ENCODE data around the gene CRIM1.

The CRIM1 gene

DNA sequence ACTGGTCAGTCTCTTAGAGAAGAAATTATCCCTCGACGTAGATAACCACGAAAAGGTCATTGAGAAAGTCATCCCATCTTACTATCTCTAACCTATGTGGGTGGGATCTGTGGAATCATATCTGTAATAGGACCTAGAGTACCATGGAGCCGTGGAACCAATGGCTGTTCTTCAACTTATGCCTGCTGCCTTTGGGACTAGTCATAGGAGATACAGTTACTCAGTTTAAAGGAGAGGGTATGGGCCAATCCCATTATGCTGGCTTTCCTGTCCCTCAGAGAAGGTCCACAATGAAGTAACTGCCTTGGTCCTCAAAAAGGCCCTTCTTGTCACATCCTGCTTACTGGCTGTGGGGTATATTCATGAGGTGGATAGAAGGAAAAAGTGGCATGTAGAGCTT, 164.9 kb downstream of the CRIM1 start:
- no peak for DNase-seq (ENCODE audit: low read depth)

DNA sequence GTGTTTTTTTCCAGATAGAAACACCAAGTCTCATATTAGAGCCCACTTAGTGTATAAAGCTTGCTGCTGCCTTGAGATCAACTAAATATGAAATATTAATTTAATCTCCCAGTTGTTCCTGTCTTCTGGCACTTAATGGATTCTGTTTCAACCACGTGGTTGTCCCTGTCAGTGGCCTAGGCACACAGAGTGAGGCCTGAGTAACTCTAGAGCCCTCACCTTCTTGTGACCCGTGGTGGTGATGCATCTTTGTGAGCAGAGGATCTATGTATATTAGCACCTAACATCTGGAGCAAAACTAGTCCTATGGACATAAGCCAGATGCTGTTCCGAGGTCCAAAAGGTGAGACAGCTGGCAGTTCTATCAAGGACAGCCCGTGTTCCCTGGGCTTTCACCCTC, 167.6 kb downstream of the CRIM1 start:
- no peak for DNase-seq (ENCODE audit: low read depth)

DNA sequence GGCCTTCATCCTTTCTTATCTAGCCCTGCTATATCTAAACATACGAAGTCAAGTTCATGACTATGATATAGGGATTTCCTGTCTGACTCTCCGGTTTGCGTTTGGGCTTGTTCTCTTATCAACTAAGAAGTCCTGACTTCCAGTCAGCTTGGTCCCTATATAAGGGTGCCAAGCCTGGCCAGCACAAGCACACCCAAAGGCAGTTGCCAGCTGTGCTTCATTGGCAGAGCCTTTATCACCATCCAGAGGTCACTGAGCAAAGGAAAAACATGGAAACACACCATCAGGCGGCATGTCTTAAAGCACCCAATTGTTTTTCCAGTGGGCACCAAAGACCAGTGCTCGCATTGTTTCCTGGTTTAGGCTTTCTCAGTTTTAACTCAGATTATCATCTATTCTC, 169.7 kb downstream of the CRIM1 start:
- no peak for DNase-seq (ENCODE audit: low read depth)

DNA sequence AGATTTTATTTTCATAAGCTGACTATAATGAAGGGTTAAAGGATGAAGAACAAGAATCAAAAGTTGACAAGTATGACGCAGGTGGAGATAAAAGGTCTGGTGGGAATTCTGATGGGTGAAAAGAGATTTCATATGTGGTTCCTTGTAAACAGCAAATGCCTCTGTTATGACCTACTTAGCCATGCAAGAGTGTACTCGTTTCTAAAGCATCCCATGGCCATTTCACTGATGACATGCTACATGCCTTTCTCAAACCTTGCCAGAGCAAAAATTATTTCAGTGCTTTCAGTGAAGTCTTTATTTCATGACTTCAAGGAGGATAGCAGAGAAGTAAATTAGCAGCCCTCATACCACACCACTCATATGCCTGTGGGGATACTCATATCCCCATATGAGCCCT, 170.6 kb downstream of the CRIM1 start:
- no peak for DNase-seq (ENCODE audit: low read depth)

DNA sequence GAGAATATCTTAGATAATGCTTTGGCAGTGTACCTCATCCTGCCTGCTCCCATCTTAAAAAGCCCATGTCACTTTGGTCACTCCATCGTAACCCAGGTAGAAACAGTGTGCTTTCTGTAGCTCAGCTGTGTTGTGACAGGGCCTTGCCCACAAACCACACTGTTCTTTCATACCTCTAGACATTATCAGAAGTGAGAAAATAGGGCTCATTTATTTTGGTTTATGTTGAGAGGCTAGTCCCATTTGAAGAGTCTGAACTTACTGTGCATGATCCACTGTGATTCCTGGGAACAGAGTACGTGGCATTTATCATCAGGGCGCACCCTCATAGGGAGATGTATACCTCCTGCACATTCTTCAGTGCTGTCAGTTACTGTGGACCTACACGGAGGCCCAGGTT, 172.7 kb downstream of the CRIM1 start:
- DNase-seq (ENCODE audit: low read depth), result no peak

DNA sequence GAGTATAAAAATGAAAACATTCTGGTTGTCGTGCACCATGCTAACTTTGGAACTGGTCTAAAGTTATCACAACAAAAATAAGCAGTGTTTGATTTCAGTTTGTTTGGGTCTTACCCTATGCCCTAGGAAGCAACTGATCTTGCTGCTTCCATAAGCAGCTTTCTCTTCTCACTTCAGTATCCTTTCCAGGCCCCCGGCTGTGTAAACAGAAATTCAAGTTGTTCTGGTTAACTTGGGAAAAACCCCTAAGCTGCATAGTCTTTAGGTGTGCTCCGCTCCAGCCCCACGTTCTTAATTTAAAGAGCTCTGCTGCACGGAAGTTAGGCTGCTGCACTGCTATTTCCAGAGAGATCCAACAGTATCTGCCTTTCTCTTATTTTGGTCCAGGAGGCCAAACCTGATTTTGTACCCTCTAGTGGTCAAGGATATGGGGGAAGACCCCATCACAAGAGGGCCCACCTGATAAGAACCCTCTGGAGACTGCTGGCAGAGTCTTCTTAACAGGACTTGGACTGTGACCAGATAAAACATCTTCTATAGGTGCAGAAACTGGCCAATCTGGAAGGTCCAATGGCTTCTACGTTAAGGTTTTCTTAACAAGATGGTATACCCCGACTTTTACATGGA, 173.3 kb downstream of the CRIM1 start:
- no peak for DNase-seq (ENCODE audit: low read depth)

DNA sequence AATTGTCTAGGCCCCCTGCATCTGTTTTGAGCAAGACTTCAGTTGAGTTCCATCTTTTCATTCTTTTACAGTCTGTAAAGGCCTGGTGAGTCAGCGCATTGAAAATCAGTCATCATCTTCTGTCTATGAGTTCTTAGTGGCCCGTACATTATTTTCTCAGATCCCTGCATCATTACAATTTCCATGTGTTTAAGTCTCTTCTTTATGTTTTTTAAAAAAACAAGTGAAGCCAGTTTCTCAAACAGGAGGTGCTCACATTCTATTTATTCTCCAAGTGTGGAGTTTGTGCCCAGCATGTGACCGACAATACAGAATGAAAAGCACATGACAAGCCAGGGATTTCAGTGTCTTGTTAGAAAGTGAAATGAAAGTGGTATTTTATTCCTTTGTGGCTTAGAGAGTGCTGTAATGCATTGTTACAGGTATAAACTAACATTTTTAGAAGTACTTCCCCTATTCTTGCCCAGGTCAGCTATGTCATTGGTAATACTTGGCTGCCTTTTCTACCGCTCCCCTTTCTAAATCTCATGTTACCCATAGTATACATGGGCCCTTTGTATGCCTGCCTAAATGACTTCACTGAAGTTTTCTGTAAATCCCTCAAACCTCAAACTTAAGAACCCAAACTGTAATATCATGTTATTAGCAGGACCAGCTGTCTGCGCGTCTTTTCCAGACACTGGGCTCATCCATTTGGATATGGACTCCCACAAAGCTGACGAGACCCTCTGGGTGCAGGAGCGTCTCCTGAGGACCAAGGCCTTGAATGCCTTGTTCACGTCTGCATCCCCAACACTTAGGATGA, 174.8 kb downstream of the CRIM1 start:
- no peak for DNase-seq (ENCODE audit: low read depth)

DNA sequence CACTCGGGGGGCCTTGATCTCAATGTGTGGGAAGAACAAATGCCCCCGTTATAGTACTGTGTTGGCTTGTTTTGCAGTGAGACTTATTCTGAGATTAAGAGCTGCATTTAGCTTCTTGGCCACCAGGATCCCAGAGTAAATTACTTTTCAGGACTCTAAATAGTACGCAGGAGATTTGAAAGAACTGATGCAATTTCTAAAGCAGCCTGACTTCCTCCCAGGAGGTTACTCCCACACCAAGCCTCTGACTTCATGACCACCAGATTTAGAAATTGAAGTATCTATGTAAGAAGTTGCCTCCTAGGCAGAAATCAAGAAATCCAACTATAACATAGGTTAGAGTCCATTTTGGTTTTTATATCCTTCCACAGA, 175.4 kb downstream of the CRIM1 start:
- no peak for DNase-seq (ENCODE audit: low read depth)

DNA sequence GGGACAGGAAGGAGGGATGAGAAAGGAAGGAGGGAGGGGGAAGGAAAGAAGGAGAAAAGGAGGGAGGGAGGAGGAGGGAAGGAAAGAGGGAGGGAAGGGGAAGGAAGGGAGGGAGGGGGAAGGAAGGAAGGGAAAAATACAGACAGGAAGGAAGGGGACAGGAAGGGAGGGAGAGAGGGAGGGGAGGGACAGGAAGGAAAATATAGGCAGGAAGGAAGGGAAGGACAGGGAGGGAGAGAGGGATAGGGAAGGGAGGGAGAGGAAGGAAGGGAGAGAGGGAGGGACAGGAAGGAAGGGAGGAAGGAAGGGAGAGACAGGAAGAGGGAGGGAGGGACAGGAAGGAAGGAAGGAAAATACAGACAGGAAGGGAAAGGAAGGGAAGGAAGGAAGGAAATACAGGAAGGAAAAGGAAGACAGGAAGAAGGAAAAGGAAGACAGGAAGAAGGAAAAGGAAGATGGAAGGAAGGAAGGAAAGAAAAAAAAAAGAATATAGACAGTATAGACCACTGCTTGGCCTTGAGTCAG, 178.8 kb downstream of the CRIM1 start:
- no peak for DNase-seq (ENCODE audit: low read depth)

DNA sequence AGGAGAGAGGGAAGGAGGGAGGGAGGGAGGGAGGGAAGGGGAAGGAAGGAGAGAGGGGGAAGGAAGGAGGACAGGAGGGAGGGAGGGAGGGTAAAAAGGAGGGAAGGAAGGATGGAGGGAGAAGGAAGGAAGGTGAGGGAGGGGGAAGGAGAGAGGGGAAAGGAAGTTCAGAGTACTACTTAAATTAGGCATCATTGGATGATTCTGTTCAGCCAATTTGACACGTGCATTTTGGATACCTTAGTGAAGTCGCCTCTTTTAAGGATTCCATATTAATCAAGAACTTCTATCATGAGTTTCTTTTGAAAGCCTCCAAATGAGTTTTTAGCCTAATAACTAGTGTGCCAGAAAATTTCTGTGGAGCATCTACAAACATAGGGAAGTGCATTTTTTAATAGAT, 179.5 kb downstream of the CRIM1 start:
- no peak for DNase-seq (ENCODE audit: low read depth)

DNA sequence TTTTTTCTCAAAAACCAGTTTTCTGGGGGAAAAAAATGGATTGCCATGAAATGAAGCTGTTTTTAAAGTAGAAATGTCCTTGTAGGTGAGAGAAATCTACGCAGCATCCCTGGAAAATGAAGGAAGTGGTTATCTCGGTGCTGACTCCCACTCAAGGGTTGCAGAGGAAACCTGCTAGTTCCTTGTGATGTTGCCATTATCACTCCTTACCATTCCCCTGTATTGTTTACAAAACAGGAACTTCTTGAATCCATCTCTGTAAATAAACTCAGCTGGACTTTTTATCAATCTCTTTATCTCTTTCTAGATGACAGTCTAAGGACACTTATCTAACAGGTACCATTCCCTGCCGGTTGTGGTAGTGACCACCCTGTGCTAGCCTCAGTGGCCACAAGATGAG, 181.2 kb downstream of the CRIM1 start:
- no peak for DNase-seq (ENCODE audit: low read depth)

DNA sequence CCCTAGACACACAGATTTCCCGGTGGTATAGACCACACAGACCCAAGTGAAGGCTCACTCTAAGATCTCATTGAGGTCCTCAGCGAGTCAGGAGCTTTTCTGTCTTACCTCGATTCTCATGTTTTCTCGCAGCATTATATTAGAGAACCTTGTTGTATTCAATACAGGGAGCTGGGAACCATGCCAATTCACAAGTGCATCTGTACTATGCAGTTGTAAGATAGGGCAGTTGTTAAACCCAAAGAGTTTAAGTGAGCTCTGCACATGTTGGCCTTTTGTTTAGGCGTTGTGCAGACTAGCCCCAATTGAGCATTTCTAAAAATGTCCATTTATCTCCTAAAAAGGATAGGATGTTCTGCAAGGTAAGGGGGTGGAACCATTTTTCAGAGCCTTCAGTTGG, 182.8 kb downstream of the CRIM1 start:
- DNase-seq (ENCODE audit: low read depth), result no peak

DNA sequence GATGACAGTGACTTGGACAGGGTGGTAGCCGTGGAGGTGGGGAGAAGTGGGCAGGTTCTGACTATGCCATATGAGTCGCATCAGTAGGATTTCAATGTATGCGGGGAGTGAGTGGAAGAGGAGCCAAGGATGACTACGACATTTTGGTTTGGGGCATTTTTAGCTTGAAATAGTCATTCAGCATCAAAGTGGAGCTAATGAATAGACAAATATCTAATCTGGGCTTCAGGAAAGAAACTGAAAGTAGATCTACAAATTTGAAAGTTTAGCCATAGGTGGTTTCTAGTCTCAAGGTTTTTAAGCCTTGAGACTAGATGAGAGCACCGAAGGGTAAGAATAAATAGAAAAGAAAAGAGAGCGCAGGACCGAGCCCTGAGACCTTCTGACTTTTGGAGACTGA, 184.1 kb downstream of the CRIM1 start:
- DNase-seq (ENCODE audit: low read depth), result no peak

DNA sequence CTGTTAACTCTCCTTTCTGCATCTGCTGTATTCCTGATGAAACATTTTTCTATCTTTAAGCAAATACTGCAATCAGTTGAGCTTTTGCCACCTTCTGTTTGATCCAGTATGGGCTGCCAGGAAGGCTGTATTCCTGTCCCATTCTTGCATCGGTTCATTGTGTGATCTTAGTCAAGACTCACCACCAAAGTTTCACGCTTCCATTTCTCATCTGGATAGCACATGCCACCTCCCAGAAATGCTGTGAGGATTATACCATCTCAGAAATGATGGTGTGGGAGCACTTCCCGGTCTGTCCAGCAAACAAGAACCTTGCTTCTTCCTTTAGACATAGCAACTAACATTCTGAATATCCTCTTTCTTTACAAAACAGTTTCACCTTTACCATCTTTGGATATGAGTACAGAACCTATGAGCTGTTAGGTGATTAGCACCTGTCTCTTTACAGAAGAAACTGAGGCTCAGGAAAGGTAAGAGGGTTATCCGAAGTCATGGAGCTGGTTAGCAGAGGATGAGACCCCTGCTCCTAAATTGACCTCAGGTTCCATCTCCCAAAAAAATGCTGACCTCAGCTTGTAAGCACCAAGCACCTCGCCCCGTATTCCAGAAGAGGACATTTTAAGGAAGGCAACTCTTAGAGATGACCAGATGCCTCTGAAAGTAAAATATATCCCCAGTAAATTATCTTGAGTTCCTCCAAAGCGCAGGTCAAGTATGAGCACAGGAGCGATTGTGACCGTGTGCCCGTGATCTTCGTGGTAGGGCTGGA, 185.6 kb downstream of the CRIM1 start:
- DNase-seq (ENCODE audit: low read depth), result no peak

DNA sequence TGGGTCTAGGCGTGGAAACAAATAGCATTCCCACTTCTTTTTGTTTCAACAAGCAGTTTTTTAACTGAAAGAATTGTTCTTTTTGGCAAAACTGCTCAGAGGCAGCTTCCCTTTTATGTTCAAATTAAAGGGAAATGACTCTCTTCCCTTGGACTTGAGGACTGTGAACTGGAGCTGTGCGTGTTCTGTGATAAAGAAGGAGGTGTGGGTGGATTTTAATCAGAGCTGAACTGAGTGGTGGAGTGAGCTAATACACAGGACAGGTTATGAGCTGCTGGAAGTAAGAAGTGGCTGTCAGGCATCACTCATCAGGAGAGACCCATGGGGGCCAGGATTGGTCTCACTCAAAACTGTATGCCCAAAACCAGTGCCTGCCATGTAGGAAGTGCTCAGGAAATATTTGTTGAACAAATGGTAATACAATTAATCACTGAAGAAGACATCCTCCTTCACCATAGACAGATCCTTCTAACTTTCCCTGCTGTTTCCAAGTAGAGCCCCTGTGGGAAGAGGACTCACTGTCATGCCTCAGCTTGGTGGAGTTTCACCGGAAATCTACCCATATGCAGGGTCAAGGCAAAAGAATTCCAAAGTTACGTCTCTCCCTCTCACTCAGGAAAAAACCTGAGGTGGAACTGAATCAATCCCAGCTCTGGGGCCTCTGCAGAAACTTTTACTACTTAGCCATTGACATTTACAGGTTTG, 186.5 kb downstream of the CRIM1 start:
- no peak for DNase-seq (ENCODE audit: low read depth)

DNA sequence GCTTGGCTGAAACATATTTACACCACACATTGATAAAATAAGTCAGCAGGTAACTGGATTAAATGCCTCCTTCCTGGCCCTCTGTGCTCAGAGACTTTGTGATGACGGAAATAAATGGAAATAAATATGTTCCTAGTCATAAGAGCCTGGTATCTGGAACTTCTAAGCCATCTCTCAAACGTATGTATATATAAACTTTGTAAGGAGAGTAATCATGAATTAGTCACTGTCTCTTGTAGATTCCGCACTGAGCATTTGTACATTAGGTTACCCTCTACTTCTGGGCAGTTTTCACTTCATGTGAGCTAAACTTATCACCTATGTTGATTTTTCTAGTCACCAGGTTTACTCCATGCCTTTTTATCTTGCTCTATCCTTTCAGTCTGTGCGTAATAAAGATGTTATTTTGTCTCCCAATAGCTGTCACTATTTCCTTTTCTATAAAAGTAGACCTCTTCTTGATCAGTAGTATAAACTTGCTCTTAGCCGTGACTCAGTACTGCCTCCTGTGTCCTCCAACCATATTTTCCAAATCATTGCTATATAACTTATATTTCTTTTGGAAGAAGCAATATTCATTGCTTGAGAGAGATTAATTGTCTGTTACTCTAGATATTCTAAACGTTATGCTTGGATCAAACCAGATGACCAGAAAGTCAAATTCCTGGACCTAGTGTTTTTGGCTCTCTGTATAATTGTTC, 189.2 kb downstream of the CRIM1 start:
- DNase-seq (ENCODE audit: low read depth), result no peak

DNA sequence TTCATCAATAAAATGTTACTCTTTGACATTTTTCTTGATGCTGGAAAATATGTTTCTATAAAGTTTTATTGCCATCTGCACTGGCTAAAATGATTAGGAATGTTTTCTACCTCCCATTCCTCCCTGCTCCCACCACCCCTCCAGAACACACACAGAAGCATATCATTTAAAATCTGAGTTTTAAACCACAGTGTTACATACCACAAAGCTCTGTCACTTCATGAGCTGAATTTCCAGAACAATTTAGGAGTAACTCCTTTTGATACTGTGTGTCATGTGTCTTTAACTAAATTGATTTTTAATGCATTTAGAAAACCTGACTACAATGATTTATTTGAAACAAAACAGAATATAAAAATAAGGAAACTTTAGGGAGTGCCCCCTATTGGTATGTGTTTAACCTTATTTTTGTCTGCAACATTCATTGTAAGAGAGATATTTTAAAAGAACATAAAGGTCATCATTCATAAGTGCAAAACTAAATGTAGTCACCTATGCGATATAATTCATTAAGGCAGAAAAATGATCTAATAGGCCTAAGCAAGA, 190.4 kb downstream of the CRIM1 start:
- no peak for DNase-seq (ENCODE audit: low read depth)

DNA sequence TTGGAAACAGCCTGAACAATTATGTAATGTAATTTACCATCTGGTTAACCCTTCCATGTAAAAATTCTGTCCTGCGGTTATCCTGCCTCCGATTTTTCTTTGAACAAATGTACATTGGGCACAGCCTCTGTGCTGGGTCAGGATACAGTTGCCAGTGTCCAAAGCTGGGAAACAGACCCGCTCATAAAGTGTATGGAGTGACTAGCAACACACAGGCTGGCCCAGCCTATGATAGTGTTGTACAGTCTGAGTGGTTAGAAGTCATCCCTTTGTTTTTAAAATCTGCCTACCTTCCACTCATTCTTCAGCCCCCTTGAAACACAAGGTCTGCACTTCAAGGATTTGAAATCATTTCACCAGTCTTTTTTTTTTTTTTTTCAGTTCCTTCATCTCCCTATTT, 192.3 kb downstream of the CRIM1 start:
- no peak for DNase-seq (ENCODE audit: low read depth)

DNA sequence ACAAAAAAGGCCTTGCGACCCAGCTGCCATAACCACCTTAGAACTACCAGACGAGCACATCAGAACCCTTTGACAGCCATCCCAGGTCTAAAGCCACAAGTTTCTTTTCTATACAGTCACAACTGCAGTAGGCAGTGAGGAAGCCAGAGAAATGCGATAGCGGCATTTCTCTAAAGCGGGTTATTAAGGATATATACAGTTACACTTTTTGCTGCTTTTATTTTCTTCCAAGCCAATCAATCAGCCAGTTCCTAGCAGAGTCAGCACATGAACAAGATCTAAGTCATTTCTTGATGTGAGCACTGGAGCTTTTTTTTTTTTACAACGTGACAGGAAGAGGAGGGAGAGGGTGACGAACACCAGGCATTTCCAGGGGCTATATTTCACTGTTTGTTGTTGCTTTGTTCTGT, 193.6 kb downstream of the CRIM1 start:
- DNase-seq (ENCODE audit: low read depth), result no peak

DNA sequence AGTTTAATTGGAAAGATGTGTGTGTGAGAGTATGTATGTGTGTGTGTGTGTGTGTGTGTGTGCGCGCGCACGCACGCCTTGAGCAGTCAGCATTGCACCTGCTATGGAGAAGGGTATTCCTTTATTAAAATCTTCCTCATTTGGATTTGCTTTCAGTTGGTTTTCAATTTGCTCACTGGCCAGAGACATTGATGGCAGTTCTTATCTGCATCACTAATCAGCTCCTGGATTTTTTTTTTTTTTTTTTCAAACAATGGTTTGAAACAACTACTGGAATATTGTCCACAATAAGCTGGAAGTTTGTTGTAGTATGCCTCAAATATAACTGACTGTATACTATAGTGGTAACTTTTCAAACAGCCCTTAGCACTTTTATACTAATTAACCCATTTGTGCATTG, 194.4 kb downstream of the CRIM1 start:
- no peak for DNase-seq (ENCODE audit: low read depth)

DNA sequence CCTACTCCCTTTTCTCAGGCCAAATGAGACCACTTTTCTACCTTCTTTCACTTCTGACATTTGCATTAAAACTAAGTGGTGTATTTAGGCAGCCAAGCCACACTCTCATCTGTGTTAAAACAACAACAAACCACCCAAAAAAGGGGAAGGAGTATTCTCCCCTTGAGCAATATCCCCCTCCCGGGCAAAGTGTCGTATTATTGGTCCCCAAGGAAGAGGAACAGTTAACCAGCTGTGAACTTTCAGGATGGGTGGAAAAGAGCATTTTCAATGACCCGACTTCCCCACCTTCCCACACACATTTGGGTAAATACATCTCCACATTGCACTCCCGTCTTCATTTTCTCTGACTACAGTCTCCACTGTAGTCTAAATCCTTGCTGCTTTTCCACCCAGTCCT, 198.1 kb downstream of the CRIM1 start:
- no peak for DNase-seq (ENCODE audit: low read depth)
